ENCODE data around the gene IGFBP5.

DNA sequence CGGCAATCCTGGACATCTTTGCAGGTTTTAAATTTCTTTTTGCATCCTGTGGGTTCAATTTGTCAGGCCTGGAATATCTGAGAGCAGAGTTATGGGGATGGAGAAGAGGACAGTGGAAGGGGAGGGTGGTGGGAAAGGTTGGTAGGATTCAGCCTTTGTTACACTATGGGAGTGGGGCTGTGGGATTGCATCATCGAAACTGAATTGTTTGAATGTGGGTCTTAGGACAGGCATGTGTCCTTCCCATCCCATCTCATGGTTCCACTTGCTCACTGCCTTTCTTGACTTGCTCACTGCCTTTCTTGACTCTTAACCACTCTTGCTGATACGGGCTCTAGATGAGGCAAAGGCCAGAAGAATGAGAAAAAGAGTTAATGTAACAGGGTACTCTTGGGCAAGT is 49.2 kb downstream of the IGFBP5 start:
- TF ChIP-seq, protein P1, sequence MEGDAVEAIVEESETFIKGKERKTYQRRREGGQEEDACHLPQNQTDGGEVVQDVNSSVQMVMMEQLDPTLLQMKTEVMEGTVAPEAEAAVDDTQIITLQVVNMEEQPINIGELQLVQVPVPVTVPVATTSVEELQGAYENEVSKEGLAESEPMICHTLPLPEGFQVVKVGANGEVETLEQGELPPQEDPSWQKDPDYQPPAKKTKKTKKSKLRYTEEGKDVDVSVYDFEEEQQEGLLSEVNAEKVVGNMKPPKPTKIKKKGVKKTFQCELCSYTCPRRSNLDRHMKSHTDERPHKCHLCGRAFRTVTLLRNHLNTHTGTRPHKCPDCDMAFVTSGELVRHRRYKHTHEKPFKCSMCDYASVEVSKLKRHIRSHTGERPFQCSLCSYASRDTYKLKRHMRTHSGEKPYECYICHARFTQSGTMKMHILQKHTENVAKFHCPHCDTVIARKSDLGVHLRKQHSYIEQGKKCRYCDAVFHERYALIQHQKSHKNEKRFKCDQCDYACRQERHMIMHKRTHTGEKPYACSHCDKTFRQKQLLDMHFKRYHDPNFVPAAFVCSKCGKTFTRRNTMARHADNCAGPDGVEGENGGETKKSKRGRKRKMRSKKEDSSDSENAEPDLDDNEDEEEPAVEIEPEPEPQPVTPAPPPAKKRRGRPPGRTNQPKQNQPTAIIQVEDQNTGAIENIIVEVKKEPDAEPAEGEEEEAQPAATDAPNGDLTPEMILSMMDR (IDR thresholded peaks at IDR 0.05; ENCODE audit: poor library complexity): no peak
- no peak for TF ChIP-seq EZH2 (IDR thresholded peaks at IDR 0.05; ENCODE audit: borderline replicate concordance)
